ENCODE results near the gene MYO7A. TPM values are rescaled to one million over a fixed set of nuclear protein-coding genes. Genes with fewer than 3 reads are reported as not detected.

MYO7A gene
- total and polyA plus RNA-seq, 2 of the 4 experiments (the other 2 are of a cell fraction), result 0.02 TPM; not detected in 1

DNA sequence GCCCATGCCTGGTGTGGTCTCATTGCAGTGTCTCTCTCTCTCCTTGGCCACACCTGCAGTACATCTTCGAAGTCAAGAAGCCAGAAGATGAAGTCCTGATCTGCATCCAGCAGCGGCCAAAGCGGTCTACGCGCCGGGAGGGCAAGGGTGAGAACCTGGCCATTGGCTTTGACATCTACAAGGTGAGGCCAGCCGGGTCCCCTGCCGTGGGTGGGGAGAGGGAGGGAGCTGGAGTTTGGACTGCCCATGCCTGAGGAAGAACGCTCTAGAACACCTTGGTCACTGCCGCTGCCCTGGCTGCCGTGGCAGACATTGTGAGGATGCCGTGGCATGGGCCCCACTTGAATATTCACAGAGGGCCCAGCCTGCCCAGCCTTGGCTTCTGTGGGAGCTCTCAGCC is 9.1 kb upstream of the MYO7A start:
- Histone ChIP-seq H2BK15ac (ENCODE audit: low read depth, low read length) (no peak overlapping the region), H3K23ac (ENCODE audit: low read depth, low read length) (no peak overlapping the region), H3K79me1 (ENCODE audit: low read depth in 1 of 2, low read length in 2 of 2) (no peaks in the 10 kb centered on the region), H3K9ac (ENCODE audit: low read depth, low read length) (no peak overlapping the region), H3K4me1 (ENCODE audit: control insufficient read depth, insufficient read depth, low read length) (no peaks in the 10 kb centered on the region), H4K5ac (ENCODE audit: low read depth, low read length) (no peak overlapping the region), H4K91ac (ENCODE audit: insufficient read depth, low read depth, low read length) (no peak overlapping the region), H3K18ac (ENCODE audit: low read depth, low read length) (no peak overlapping the region), H3K56ac (ENCODE audit: extremely low read depth, insufficient read depth, low read length) (no peak overlapping the region), H2AFZ (replicated peaks; ENCODE audit: low read length, poor library complexity) (no peak overlapping the region), H3K14ac (replicated peaks; ENCODE audit: low read depth, low read length) (no peak overlapping the region), H3K27ac (ENCODE audit: insufficient read depth, low read length) (no peak overlapping the region), H3K4me2 (ENCODE audit: low read depth, low read length) (no peak overlapping the region), H2BK5ac (ENCODE audit: low read depth, low read length, poor library complexity, severe bottlenecking) (no peak overlapping the region), H3K9me3 (ENCODE audit: control insufficient read depth, insufficient read depth, low read length) (no peaks in the 10 kb centered on the region), H3K9me1 (ENCODE audit: insufficient read depth, low read length) (no peaks in the 10 kb centered on the region; the same call in none of the 2 replicates), H3K4ac (ENCODE audit: low read depth, low read length) (no peak overlapping the region), H2AK9ac (replicated peaks; ENCODE audit: low read depth, low read length, poor library complexity) (no peak overlapping the region), H3K36me3 (ENCODE audit: control insufficient read depth, insufficient read depth, low read length) (peaks cover 35% of the 10 kb centered on the region; the same call in 1 of the 2 replicates), H4K8ac (ENCODE audit: low read depth in 2 of 2, low read length in 2 of 2) (no peak overlapping the region), H4K20me1 (ENCODE audit: insufficient read depth, low read length) (no peaks in the 10 kb centered on the region), H2BK120ac (ENCODE audit: low read depth, low read length) (no peak overlapping the region), H3K4me3 (ENCODE audit: insufficient read depth, low read depth, low read length) (no peak overlapping the region), H2AK5ac (ENCODE audit: low read depth, low read length) (no peak overlapping the region), H3K27me3 (ENCODE audit: control insufficient read depth, insufficient read depth, low read length) (no peaks in the 10 kb centered on the region), H2BK20ac (ENCODE audit: low read depth, low read length) (no peak overlapping the region)
- TF ChIP-seq SMC3 (IDR thresholded peaks at IDR 0.05; ENCODE audit: low read depth, low read length) (no peak), RFX5 (IDR thresholded peaks at IDR 0.05; ENCODE audit: low read depth, low read length) (no peak), BHLHE40 (IDR thresholded peaks at IDR 0.05; ENCODE audit: low read depth, low read length) (no peak)
- TF ChIP-seq, protein P1, sequence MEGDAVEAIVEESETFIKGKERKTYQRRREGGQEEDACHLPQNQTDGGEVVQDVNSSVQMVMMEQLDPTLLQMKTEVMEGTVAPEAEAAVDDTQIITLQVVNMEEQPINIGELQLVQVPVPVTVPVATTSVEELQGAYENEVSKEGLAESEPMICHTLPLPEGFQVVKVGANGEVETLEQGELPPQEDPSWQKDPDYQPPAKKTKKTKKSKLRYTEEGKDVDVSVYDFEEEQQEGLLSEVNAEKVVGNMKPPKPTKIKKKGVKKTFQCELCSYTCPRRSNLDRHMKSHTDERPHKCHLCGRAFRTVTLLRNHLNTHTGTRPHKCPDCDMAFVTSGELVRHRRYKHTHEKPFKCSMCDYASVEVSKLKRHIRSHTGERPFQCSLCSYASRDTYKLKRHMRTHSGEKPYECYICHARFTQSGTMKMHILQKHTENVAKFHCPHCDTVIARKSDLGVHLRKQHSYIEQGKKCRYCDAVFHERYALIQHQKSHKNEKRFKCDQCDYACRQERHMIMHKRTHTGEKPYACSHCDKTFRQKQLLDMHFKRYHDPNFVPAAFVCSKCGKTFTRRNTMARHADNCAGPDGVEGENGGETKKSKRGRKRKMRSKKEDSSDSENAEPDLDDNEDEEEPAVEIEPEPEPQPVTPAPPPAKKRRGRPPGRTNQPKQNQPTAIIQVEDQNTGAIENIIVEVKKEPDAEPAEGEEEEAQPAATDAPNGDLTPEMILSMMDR (conservative IDR thresholded peaks at IDR 0.05; ENCODE audit: low read depth, low read length), result no peak
- WGBS, 2 experiments (ENCODE audit: extremely low coverage in 2 of 2, insufficient read length in 1 of 2), result 97% methylated on average over 10 of the region's 12 CpGs; no CpG with 5 or more reads in 1 of the 2 experiments
- ChIA-PET POLR2A (ENCODE audit: unreplicated experiment) (no interaction called here), CTCF (interaction anchor here (0.8 kb wide), 1 partner anchor 8 kb away, joined by 3 read pairs; the partner anchor contains the start of gene MYO7A)
- ATAC-seq (ENCODE audit: low read depth) (no peak), DNase-seq (no peak)
- intact Hi-C loops (cut with micrococcal nuclease) (no loop called here), in situ Hi-C loops (cut with MboI; ENCODE audit: low sequenced_read_pairs) (no loop called here), dilution Hi-C loops (cut with HindIII; ENCODE audit: low sequenced_read_pairs, unreplicated experiment) (no loop called here)
- no TSS peak for BruUV-seq (replicated peaks)
